ENCODE measurements around the gene PELI2. TPM values are rescaled to one million over a fixed set of nuclear protein-coding genes. Genes with fewer than 3 reads are reported as not detected.

PELI2 gene
- total RNA-seq, 2 experiments from 2014 or later = 0.57 to 0.68 TPM

DNA sequence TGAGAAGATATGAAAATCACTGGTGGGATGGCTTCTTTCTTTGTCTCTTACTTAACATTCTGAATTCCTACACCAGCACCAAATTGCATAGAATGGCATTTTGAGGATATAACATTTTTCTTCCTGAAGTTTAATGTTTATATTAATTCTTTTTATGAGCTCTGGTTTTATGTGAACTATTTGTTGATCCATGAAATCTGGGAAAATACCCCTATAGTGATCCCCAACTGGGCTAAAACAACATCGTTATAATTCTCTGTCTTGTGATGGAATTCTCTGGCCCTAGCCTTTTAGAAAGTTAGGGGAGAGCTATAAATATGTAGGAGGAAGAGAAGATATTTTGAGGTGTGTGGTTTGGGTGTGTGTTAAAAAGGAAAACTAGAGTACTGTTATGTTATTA, 29.2 kb downstream of the PELI2 start:
- peaks cover 17% of the 10 kb centered on the region for H3K4me1 Mint-ChIP-seq (ENCODE audit: low read depth)
- H3K27ac Mint-ChIP-seq = no peak overlapping the region
- ChIA-PET POLR2A (no interaction called here), CTCF (no interaction called here)
- ATAC-seq (no peak), DNase-seq (no peak)
- no peaks in the 10 kb centered on the region for H3K36me3 Mint-ChIP-seq (ENCODE audit: low read depth)
- H3K27me3 Mint-ChIP-seq (ENCODE audit: low read depth) = peaks cover 5% of the 10 kb centered on the region
- no peak overlapping the region for H3K4me3 Mint-ChIP-seq
- H3K9me3 Mint-ChIP-seq (ENCODE audit: insufficient read depth) = no peaks in the 10 kb centered on the region

DNA sequence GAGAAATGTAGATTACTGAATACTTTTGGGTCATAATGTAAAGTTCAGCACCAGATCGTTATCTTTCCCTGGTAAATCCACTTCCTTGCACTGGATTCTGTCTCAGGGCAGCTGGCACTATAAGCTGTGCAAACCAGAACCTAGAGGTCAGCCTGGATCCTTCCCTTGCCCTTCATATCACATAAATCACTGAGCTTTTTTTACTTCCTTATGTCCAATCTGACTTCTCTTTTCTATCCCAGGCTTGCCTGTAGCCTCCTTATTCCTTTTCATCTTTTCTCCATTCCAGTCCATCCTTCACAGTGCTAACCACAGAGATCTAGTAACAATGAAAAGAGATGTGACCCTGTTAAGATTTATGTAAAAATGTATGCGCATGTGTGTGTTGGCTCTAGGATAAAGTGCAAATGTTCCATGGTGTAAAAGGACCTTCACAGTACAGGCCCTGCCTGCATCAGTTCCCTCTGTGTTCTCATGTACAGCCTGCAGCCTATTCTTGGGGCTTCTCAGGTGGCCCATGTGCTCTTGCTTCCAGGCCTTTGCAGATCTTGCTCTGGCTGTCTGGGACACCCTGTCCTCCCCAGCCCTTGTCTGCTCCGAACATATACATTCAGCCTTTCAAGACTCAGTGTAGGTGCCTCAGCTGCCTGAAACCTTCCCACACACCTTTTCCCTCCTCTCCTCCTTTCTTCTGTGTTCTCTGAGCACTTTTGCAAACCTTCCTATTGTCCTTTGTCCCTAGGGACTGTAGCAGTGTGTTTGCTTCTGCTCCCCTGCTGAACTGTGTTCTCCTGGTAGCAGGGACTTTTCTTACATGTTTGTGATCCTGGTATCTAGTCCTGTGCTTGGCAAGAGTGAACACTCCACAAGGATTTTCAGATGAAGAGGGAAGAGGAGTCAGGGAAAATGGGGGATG, 30.0 kb downstream of the PELI2 start:
- Mint-ChIP-seq H3K9me3 (ENCODE audit: insufficient read depth) (no peaks in the 10 kb centered on the region), H3K27me3 (ENCODE audit: low read depth) (peaks cover 6% of the 10 kb centered on the region), H3K4me3 (no peak overlapping the region), H3K4me1 (ENCODE audit: low read depth) (peaks cover 17% of the 10 kb centered on the region), H3K27ac (no peak overlapping the region), H3K36me3 (ENCODE audit: low read depth) (no peaks in the 10 kb centered on the region)
- POLR2A ChIA-PET = no interaction called here
- DNase-seq (no peak), ATAC-seq (no peak)
- CTCF ChIA-PET = interaction anchor here (1.3 kb wide), 2 partner anchors 13 to 192 kb away, joined by 3 read pairs; no protein-coding TSS in a partner anchor

DNA sequence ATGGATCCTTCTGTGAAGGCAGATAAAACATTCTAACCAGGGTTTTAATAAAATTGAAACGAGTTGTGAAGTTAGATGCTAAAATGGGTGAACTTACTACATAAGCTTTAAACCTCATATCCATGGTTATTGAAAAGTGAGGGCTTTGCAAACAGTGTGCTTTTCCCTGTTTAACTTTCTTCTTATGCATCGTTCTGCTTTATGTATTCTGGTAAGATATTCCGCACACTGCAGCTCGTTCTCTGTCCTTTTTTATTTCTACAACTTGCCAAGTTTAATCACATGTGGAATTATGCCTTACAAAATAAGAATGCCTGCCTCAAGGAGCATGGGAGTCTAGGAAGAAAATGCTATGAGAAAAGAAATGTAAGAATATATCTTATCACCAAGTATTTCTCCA, 30.9 kb downstream of the PELI2 start:
- peaks cover 7% of the 10 kb centered on the region for H3K27me3 Mint-ChIP-seq (ENCODE audit: low read depth)
- POLR2A ChIA-PET = no interaction called here
- DNase-seq = no peak
- H3K36me3 Mint-ChIP-seq (ENCODE audit: low read depth) = no peaks in the 10 kb centered on the region
- no peak overlapping the region for H3K27ac Mint-ChIP-seq
- CTCF ChIA-PET = interaction anchor here (1.3 kb wide), 2 partner anchors 12 to 191 kb away, joined by 3 read pairs; no protein-coding TSS in a partner anchor
- no peak overlapping the region for H3K4me3 Mint-ChIP-seq
- peaks cover 17% of the 10 kb centered on the region for H3K4me1 Mint-ChIP-seq (ENCODE audit: low read depth)
- no peak for ATAC-seq
- H3K9me3 Mint-ChIP-seq (ENCODE audit: insufficient read depth) = no peaks in the 10 kb centered on the region

DNA sequence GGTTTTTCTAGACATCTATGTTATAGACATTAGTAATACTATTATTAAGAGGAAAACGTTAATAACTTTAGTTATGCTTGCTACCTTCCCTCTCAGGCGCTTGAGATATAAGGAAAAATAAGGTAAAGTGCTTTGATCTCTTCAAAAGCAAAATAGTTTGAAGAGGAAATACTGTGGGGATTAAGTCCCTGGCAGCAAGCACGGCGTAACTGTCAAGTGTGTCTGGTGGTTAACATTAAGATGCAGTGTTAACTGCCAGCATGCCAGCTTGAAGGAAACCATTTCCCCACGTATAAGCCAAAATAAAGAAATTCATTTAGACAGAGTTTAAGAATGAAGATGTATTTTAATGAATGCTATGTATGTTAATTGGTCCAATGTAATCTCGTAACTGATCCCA, 31.8 kb downstream of the PELI2 start:
- Mint-ChIP-seq H3K9me3 (ENCODE audit: insufficient read depth) (no peaks in the 10 kb centered on the region), H3K27ac (no peak overlapping the region), H3K27me3 (ENCODE audit: low read depth) (peaks cover 7% of the 10 kb centered on the region), H3K36me3 (ENCODE audit: low read depth) (no peaks in the 10 kb centered on the region), H3K4me1 (ENCODE audit: low read depth) (peaks cover 17% of the 10 kb centered on the region), H3K4me3 (no peak overlapping the region)
- DNase-seq (no peak), ATAC-seq (no peak)
- ChIA-PET CTCF (no interaction called here), POLR2A (no interaction called here)

DNA sequence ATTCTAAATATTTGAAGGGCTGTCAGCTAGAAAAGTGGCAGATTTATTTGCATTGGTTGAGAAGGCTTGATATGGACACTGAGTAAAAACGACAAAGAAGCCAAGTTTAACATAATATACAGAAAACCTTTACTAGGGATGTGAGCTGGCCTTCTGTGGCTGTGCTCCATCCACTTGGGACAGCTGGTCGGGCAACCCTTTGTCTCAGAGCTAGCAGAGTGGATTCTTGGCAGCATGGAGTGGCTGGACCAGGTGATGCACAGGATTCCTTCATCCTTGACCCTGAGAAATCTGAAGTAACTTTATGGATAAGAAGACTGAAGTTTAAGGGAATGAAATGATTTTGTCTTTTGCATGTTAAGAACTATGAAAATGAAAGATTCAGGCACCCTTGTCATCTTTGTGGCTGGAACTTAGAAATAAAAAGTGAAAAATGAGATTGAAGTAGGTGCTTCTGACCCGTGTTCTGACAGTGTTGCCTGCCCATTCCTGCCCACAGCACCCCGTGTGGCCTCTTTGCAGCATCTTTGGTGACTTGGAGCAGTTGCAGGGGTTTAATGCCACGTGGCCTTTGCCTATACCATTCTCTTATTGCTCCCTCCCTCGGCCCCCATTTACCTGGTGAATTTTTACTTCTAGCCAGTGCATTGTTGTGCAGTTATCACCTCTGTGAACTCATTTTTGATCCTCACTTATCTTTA, 32.6 kb downstream of the PELI2 start:
- POLR2A ChIA-PET = no interaction called here
- CTCF ChIA-PET = no interaction called here
- no peaks in the 10 kb centered on the region for H3K36me3 Mint-ChIP-seq (ENCODE audit: low read depth)
- no peaks in the 10 kb centered on the region for H3K9me3 Mint-ChIP-seq (ENCODE audit: insufficient read depth)
- H3K27ac Mint-ChIP-seq = no peak overlapping the region
- no peak for DNase-seq
- H3K27me3 Mint-ChIP-seq (ENCODE audit: low read depth) = peaks cover 7% of the 10 kb centered on the region
- H3K4me3 Mint-ChIP-seq = no peak overlapping the region
- no peak for ATAC-seq
- H3K4me1 Mint-ChIP-seq (ENCODE audit: low read depth) = peaks cover 17% of the 10 kb centered on the region

DNA sequence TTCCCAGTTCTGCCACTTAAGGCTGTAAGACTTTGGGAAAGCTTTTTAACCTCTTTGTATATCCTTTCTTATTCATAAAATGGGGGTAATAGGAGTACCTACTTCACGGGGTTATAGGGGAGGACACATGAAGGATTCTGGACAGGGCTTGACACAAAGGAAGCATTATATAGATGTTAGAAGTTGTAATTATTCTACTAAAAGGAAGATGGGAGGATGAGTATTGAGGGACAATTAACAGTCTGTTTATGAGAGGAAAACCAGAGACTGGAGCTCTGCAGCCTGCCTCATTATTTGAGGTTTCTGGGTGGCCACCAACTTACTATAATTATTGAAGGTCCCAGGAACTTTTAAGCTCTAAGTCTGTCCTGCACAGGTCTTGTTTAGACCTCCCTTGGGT, 34.0 kb downstream of the PELI2 start:
- Mint-ChIP-seq H3K27ac (no peak overlapping the region), H3K4me1 (ENCODE audit: low read depth) (peaks cover 17% of the 10 kb centered on the region), H3K27me3 (ENCODE audit: low read depth) (peaks cover 4% of the 10 kb centered on the region), H3K36me3 (ENCODE audit: low read depth) (no peaks in the 10 kb centered on the region), H3K9me3 (ENCODE audit: insufficient read depth) (no peaks in the 10 kb centered on the region), H3K4me3 (no peak overlapping the region)
- ATAC-seq = no peak
- CTCF ChIA-PET = interaction anchor here (0.8 kb wide), 1 partner anchor 13 kb away, joined by 3 read pairs; no protein-coding TSS in a partner anchor
- POLR2A ChIA-PET = no interaction called here
- no peak for DNase-seq

DNA sequence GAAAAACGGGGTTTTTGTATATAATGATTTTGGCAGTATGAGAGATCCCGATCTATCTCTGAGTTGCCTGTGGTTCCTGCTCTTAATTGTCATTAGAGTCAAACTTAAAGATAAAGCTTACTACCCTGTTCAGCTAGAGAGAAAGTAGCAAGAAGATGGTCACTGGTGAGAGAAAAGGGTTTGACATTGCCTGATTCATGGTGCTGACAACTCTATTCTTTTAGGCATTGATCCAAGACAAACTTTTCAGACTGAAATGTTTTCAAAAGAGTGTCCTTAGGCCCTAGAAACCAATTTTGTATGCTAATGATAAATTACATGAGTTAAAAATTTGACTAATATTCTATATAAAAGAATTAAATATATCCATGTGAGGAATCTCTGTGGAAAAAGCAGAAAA, 35.1 kb downstream of the PELI2 start:
- Mint-ChIP-seq H3K4me1 (ENCODE audit: low read depth) (peaks cover 10% of the 10 kb centered on the region), H3K4me3 (no peak overlapping the region), H3K36me3 (ENCODE audit: low read depth) (no peaks in the 10 kb centered on the region), H3K27ac (no peak overlapping the region), H3K9me3 (ENCODE audit: insufficient read depth) (no peaks in the 10 kb centered on the region), H3K27me3 (ENCODE audit: low read depth) (peaks cover 4% of the 10 kb centered on the region)
- no peak for ATAC-seq
- no peak for DNase-seq
- POLR2A ChIA-PET = no interaction called here
- CTCF ChIA-PET = interaction anchor here (0.6 kb wide), 1 partner anchor 82 kb away, joined by 3 read pairs; no protein-coding TSS in a partner anchor

DNA sequence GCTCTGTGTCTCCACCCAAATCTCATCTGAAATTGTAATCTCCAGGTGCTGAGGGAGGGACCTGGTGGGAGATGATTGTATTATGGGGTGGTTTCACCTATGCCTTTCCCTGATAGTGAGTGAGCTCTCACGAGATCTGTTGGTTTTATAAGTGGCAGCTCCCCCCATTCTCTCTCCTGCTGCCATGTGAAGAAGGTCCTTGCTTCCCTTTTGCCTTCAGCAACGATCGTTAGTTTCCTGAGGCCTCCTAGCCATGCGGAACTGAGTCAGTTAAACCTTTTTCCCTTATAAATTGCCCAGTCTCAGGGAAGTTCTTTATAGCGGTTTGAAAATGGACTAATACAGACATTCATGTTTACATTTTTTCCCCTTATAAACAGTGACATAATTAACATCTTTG, 36.1 kb downstream of the PELI2 start:
- POLR2A ChIA-PET = no interaction called here
- no peak for DNase-seq
- Mint-ChIP-seq H3K4me3 (no peak overlapping the region), H3K27me3 (ENCODE audit: low read depth) (peaks cover 2% of the 10 kb centered on the region), H3K4me1 (ENCODE audit: low read depth) (peaks cover 7% of the 10 kb centered on the region), H3K9me3 (ENCODE audit: insufficient read depth) (peaks cover 4% of the 10 kb centered on the region), H3K36me3 (ENCODE audit: low read depth) (no peaks in the 10 kb centered on the region), H3K27ac (no peak overlapping the region)
- no peak for ATAC-seq
- CTCF ChIA-PET = no interaction called here

DNA sequence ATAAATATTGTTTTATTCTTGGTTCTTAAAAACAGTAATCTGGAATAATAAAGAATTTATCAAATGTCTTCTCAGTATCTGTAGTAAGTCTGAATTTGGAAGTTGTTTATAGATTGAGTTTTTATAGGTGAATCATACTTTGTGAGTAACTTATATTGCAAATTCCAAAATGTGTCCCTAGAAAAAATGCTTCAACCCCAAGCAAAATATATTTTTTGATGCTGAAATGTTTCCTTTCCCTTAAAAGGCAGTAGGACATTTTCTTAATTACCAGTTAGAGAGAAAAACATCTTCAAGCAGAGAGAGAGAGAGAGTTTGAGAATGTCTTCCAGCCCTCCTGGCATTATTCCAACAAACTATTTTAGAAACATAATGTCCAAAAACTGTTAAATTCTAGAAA, 37.9 kb downstream of the PELI2 start:
- DNase-seq = no peak
- H3K9me3 Mint-ChIP-seq (ENCODE audit: insufficient read depth) = peaks cover 4% of the 10 kb centered on the region
- peaks cover 2% of the 10 kb centered on the region for H3K4me1 Mint-ChIP-seq (ENCODE audit: low read depth)
- no peak overlapping the region for H3K27ac Mint-ChIP-seq
- ChIA-PET CTCF (no interaction called here), POLR2A (no interaction called here)
- no peak overlapping the region for H3K4me3 Mint-ChIP-seq
- H3K36me3 Mint-ChIP-seq (ENCODE audit: low read depth) = no peaks in the 10 kb centered on the region
- H3K27me3 Mint-ChIP-seq (ENCODE audit: low read depth) = peaks cover 2% of the 10 kb centered on the region
- no peak for ATAC-seq

DNA sequence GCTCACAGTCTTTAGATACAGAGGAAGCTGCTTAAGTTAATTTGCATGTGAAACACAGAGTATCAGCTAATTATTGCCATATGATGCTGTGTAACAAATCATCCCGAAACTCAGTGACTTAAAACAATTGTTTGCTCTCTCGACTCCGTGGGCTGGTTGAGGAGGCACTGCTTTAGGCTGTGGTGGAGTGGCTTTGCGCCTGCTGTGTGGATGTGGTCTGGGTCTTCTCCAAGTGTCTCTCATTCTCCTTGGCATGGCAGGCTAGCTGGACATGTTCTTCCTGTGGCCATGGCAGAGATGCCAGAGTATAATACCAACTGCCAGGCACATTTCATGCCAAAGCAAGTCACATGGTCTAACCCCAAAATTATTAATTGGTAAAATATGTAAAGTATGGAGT, 40.9 kb downstream of the PELI2 start:
- POLR2A ChIA-PET = no interaction called here
- DNase-seq (no peak), ATAC-seq (no peak)
- Mint-ChIP-seq H3K9me3 (ENCODE audit: insufficient read depth) (peaks cover 13% of the 10 kb centered on the region), H3K27me3 (ENCODE audit: low read depth) (no peaks in the 10 kb centered on the region), H3K4me3 (no peak overlapping the region), H3K4me1 (ENCODE audit: low read depth) (no peaks in the 10 kb centered on the region), H3K36me3 (ENCODE audit: low read depth) (no peaks in the 10 kb centered on the region), H3K27ac (no peak overlapping the region)
- CTCF ChIA-PET = no interaction called here

DNA sequence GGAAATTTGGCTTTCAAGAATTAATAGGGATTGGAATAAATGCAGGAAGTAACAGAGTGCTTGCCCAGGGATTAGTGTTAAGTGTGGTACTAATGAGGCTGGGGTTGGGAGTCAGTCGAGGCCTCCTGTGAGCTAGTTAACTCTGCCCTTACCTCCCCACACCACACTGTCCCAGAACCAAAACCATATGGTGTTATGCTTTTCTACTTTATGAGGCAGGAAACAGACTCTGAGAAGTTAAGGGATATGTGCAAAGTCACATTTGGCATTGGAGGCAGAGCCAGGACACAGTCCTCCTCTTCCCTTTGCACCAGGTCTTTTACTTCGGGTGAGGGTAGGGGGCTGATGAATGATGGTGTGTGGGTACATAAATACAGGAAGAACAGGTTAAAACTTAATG, 41.9 kb downstream of the PELI2 start:
- H3K4me3 Mint-ChIP-seq = no peak overlapping the region
- H3K9me3 Mint-ChIP-seq (ENCODE audit: insufficient read depth) = peaks cover 13% of the 10 kb centered on the region
- no peaks in the 10 kb centered on the region for H3K36me3 Mint-ChIP-seq (ENCODE audit: low read depth)
- H3K27ac Mint-ChIP-seq = no peak overlapping the region
- DNase-seq (no peak), ATAC-seq (no peak)
- no peaks in the 10 kb centered on the region for H3K4me1 Mint-ChIP-seq (ENCODE audit: low read depth)
- H3K27me3 Mint-ChIP-seq (ENCODE audit: low read depth) = no peaks in the 10 kb centered on the region
- POLR2A ChIA-PET = no interaction called here
- CTCF ChIA-PET = interaction anchor here (1.0 kb wide), 1 partner anchor 15 kb away, joined by 5 read pairs; no protein-coding TSS in a partner anchor

DNA sequence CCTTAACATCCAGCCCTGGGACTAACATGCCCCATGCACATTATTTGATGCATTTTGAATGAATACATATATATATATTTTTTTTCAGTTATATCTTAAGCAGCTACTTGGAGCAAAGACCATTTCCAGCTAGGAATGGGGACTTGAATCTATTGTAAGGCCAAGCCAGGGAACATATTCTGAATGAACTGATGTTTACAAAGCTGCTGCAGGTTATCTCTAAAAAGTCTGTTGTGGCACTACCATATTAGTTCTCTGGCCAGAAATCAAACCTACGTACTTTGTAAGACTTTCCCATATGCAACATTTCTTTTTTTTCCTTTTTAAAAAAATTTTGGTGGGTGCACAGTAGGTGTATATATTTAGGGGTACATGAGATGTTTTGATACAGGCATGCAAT, 43.4 kb downstream of the PELI2 start:
- Mint-ChIP-seq H3K27me3 (ENCODE audit: low read depth) (no peaks in the 10 kb centered on the region), H3K27ac (no peak overlapping the region), H3K4me1 (ENCODE audit: low read depth) (no peaks in the 10 kb centered on the region), H3K9me3 (ENCODE audit: insufficient read depth) (peaks cover 17% of the 10 kb centered on the region), H3K4me3 (no peak overlapping the region), H3K36me3 (ENCODE audit: low read depth) (peaks cover 3% of the 10 kb centered on the region)
- DNase-seq (no peak), ATAC-seq (no peak)
- ChIA-PET CTCF (interaction anchor here (1.5 kb wide), 1 partner anchor 13 kb away, joined by 3 read pairs; no protein-coding TSS in a partner anchor), POLR2A (no interaction called here)

All from activated CD8-positive, alpha-beta T cell treated with anti-CD3 and anti-CD28 coated beads, Interleukin-2, amount 10 ng/mL, durations not matched to agents 7 days and 5 days (primary cell).